ENCODE measurements around the gene NAP1L4. TPM values are rescaled to one million over a fixed set of nuclear protein-coding genes. Genes with fewer than 3 reads are reported as not detected.

Gene NAP1L4
- total RNA-seq, 1 experiment from 2014 or later = 274 TPM

DNA sequence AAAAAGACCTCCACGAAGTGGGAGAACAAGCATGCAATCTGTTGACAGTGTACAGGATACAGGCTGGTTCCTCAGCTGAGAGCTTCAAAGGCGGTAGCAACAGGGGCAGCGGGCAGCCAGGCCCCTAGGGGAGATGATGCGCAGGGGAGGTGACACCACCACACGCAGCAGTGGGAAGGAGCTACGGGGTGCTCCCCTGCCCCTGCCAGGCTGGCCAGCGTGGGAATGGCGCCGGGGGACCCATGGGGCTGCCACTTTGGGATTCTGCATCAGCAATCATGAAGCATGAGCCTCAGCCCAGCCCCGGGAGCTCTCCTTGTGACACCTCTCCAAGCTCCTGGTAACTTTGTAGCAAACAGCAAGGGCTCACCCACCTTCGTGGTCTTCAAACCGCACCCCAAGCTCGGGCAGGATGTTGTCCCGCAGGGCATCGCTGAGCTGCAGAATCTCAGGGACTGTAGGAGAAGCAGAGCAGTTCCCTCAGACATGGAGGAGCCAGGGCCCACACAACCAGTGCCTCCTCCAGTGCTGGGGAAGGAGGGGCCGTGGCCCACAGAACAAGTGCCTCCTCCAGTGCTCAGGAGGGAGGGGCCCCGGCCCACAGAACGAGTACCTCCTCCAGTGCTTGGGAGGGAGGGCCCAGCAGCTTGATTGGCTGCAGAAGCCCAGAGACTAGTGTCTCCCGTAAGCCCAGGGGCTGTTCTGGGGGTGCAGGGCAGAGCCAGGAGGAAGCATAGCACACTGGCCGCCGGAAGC, 14.6 kb upstream of the NAP1L4 start:
- H3K4me1 ChIP-seq (ENCODE audit: control insufficient read depth, insufficient read depth, low read length) = peaks cover 9% of the 10 kb centered on the region
- ChIA-PET CTCF (interaction anchor here (1.0 to 1.1 kb wide), 3 partner anchors 15 to 32 kb away, joined by 3 to 4 read pairs (median 4); no protein-coding TSS in a partner anchor), POLR2A (no interaction called here)
- in situ Hi-C loops (cut with HindIII; ENCODE audit: low pct_unique_long_range_greater_than_20kb, low sequenced_read_pairs) (no loop called here), intact Hi-C loops (cut with micrococcal nuclease; ENCODE audit: unreplicated experiment) (no loop called here)
- no TSS peak for BruUV-seq (replicated peaks)
- no peaks in the 10 kb centered on the region for H3K9me3 ChIP-seq (ENCODE audit: control insufficient read depth, insufficient read depth, low read depth, low read length)
- H3K4me3 ChIP-seq (ENCODE audit: low read depth in 2 of 2, low read length in 2 of 2) = no peak overlapping the region
- no peaks in the 10 kb centered on the region for H3K27me3 ChIP-seq (ENCODE audit: control insufficient read depth, insufficient read depth, low read length)
- TF ChIP-seq SIN3A (IDR thresholded peaks at IDR 0.05; ENCODE audit: borderline replicate concordance, insufficient read depth, low read depth, low read length) (no peak), TCF7L2 (IDR thresholded peaks at IDR 0.05; ENCODE audit: low read depth, low read length) (no peak), POLR2AphosphoS5 (IDR thresholded peaks at IDR 0.05; ENCODE audit: low read depth, low read length) (no peak)
- TF ChIP-seq, protein P1, sequence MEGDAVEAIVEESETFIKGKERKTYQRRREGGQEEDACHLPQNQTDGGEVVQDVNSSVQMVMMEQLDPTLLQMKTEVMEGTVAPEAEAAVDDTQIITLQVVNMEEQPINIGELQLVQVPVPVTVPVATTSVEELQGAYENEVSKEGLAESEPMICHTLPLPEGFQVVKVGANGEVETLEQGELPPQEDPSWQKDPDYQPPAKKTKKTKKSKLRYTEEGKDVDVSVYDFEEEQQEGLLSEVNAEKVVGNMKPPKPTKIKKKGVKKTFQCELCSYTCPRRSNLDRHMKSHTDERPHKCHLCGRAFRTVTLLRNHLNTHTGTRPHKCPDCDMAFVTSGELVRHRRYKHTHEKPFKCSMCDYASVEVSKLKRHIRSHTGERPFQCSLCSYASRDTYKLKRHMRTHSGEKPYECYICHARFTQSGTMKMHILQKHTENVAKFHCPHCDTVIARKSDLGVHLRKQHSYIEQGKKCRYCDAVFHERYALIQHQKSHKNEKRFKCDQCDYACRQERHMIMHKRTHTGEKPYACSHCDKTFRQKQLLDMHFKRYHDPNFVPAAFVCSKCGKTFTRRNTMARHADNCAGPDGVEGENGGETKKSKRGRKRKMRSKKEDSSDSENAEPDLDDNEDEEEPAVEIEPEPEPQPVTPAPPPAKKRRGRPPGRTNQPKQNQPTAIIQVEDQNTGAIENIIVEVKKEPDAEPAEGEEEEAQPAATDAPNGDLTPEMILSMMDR (IDR thresholded peaks at IDR 0.05) = no peak
- TF ChIP-seq, protein P2, sequence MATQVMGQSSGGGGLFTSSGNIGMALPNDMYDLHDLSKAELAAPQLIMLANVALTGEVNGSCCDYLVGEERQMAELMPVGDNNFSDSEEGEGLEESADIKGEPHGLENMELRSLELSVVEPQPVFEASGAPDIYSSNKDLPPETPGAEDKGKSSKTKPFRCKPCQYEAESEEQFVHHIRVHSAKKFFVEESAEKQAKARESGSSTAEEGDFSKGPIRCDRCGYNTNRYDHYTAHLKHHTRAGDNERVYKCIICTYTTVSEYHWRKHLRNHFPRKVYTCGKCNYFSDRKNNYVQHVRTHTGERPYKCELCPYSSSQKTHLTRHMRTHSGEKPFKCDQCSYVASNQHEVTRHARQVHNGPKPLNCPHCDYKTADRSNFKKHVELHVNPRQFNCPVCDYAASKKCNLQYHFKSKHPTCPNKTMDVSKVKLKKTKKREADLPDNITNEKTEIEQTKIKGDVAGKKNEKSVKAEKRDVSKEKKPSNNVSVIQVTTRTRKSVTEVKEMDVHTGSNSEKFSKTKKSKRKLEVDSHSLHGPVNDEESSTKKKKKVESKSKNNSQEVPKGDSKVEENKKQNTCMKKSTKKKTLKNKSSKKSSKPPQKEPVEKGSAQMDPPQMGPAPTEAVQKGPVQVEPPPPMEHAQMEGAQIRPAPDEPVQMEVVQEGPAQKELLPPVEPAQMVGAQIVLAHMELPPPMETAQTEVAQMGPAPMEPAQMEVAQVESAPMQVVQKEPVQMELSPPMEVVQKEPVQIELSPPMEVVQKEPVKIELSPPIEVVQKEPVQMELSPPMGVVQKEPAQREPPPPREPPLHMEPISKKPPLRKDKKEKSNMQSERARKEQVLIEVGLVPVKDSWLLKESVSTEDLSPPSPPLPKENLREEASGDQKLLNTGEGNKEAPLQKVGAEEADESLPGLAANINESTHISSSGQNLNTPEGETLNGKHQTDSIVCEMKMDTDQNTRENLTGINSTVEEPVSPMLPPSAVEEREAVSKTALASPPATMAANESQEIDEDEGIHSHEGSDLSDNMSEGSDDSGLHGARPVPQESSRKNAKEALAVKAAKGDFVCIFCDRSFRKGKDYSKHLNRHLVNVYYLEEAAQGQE (IDR thresholded peaks at IDR 0.05; ENCODE audit: insufficient read depth in 1 of 2, low read depth in 2 of 2, low read length in 1 of 2) = no peak
- peaks cover 25% of the 10 kb centered on the region for H3K36me3 ChIP-seq (ENCODE audit: control insufficient read depth, insufficient read depth, low read length)
- H3K27ac ChIP-seq (ENCODE audit: low read length) = no peak overlapping the region
- ATAC-seq = peak; percentile 37
- no peak for DNase-seq (ENCODE audit: low read depth, low spot score)

GRCh38 chr11:3004481-3004880, 12.4 kb upstream of the NAP1L4 start:
- TF ChIP-seq SIN3A (IDR thresholded peaks at IDR 0.05; ENCODE audit: borderline replicate concordance, insufficient read depth, low read depth, low read length) = no peak
- TF ChIP-seq, protein P2 (IDR thresholded peaks at IDR 0.05; ENCODE audit: insufficient read depth in 1 of 2, low read depth in 2 of 2, low read length in 1 of 2) = no peak
- TF ChIP-seq, protein P1 (IDR thresholded peaks at IDR 0.05) = no peak
- CTCF ChIA-PET = no interaction called here
- H3K4me1 ChIP-seq (ENCODE audit: control insufficient read depth, insufficient read depth, low read length) = peaks cover 31% of the 10 kb centered on the region
- ATAC-seq (no peak), DNase-seq (ENCODE audit: low read depth, low spot score) (no peak)
- H3K27ac ChIP-seq (ENCODE audit: low read length) = no peak overlapping the region
- intact Hi-C loops (cut with micrococcal nuclease; ENCODE audit: unreplicated experiment) (no loop called here), in situ Hi-C loops (cut with HindIII; ENCODE audit: low pct_unique_long_range_greater_than_20kb, low sequenced_read_pairs) (no loop called here)
- H3K4me3 ChIP-seq (ENCODE audit: low read depth in 2 of 2, low read length in 2 of 2) = no peak overlapping the region
- POLR2A ChIA-PET = no interaction called here
- peaks cover 27% of the 10 kb centered on the region for H3K36me3 ChIP-seq (ENCODE audit: control insufficient read depth, insufficient read depth, low read length)
- no TSS peak for BruUV-seq (replicated peaks)
- H3K9me3 ChIP-seq (ENCODE audit: control insufficient read depth, insufficient read depth, low read depth, low read length) = no peaks in the 10 kb centered on the region
- no peaks in the 10 kb centered on the region for H3K27me3 ChIP-seq (ENCODE audit: control insufficient read depth, insufficient read depth, low read length)

Measured in Panc1 (cell line).